Right atrium auricular region (tissue), 2 donors: ENCODE results near the gene FOXF1. TPM values are rescaled to one million over a fixed set of nuclear protein-coding genes. Genes with fewer than 3 reads are reported as not detected.

Experiments
- DNase-seq: peaks from one replicate; pipeline ENCODE4 v3.0.0-alpha.2; 2019; ENCODE audit warnings: low spot score
- H3K27ac ChIP-seq, 2 donors: fragments of 200-600 bp; sonication (generic); 1 replicate in 1 of 2; 2 replicates in 1 of 2; pipeline ENCODE4 v1.5.1; 2016 to 2019
- H3K27me3 ChIP-seq, 2 donors: fragments of 200-600 bp; sonication (generic); one replicate each; pipeline versions ENCODE4 v1.5.1 to v1.6.0; 2017 to 2019
- H3K36me3 ChIP-seq: fragments of 200-600 bp; sonication (generic); one replicate; pipeline ENCODE4 v1.5.1; 2016
- H3K4me1 ChIP-seq, 2 donors: fragments of 200-600 bp; sonication (generic); one replicate each; pipeline versions ENCODE4 v1.5.1 to v1.6.0; 2017 to 2019
- H3K4me3 ChIP-seq, 2 donors: fragments of 200-600 bp; sonication (generic); 1 replicate in 1 of 2; 2 replicates in 1 of 2; pipeline ENCODE4 v1.5.1; 2017 to 2019; ENCODE audit warnings: mild to moderate bottlenecking in 1 of 2, moderate library complexity in 1 of 2
- H3K9me3 ChIP-seq, 2 donors: fragments of 200-600 bp; sonication (generic); one replicate each; pipeline ENCODE4 v1.5.1; 2019
- CTCF ChIP-seq, 2 donors: fragments of 200-600 bp; sonication (generic); IDR thresholded peaks; one replicate each; pipeline ENCODE4 v1.5.1; 2019; ENCODE audit warnings: antibody characterized with exemption in 2 of 2
- total RNA-seq, 2 donors: library from RNA; depleted of rRNA; stranded (reverse); fragments of >200 nt; gene quantifications; one replicate each; pipeline ENCODE4 v1.1.0, GENCODE V29; 2016

FOXF1 gene
- total RNA-seq, 2 donors from 2014 or later, result 0.44 TPM; not detected in 1

GRCh38 chr16:86542756-86543750, 32.7 kb downstream of the FOXF1 start:
- Histone ChIP-seq H3K4me3 (no peak overlapping the region), H3K27me3 (no peaks in the 10 kb centered on the region), H3K9me3 (no peaks in the 10 kb centered on the region), H3K36me3 (peaks cover 58% of the 10 kb centered on the region), H3K27ac (no peak overlapping the region), H3K4me1 (no peaks in the 10 kb centered on the region)
- DNase-seq, result no peak
- no peak for TF ChIP-seq CTCF (IDR thresholded peaks at IDR 0.05)

- Histone ChIP-seq H3K4me1 (no peaks in the 10 kb centered on the region), H3K27me3 (no peaks in the 10 kb centered on the region), H3K27ac (no peak overlapping the region), H3K4me3 (no peak overlapping the region), H3K9me3 (no peaks in the 10 kb centered on the region), H3K36me3 (peaks cover 35% of the 10 kb centered on the region)
- no peak for DNase-seq
- TF ChIP-seq CTCF (IDR thresholded peaks at IDR 0.05), result no peak
Measured at GRCh38 chr16:86545481-86545880, 35.2 kb downstream of the FOXF1 start.

- TF ChIP-seq CTCF (IDR thresholded peaks at IDR 0.05), result no peak
- Histone ChIP-seq H3K9me3 (no peaks in the 10 kb centered on the region), H3K27me3 (no peaks in the 10 kb centered on the region), H3K4me3 (no peak overlapping the region), H3K4me1 (no peaks in the 10 kb centered on the region), H3K27ac (no peak overlapping the region), H3K36me3 (peaks cover 30% of the 10 kb centered on the region)
- DNase-seq, result no peak
Measured at GRCh38 chr16:86545954-86546637, 35.8 kb downstream of the FOXF1 start.

GRCh38 chr16:86546638-86547013, 36.3 kb downstream of the FOXF1 start:
- H3K4me3 ChIP-seq, result no peak overlapping the region
- H3K4me1 ChIP-seq, result no peaks in the 10 kb centered on the region
- no peaks in the 10 kb centered on the region for H3K9me3 ChIP-seq
- H3K36me3 ChIP-seq, result peaks cover 25% of the 10 kb centered on the region
- TF ChIP-seq CTCF (IDR thresholded peaks at IDR 0.05), result no peak
- H3K27ac ChIP-seq, result no peak overlapping the region
- H3K27me3 ChIP-seq, result no peaks in the 10 kb centered on the region
- DNase-seq, result no peak

GRCh38 chr16:86547286-86547685, 37.0 kb downstream of the FOXF1 start:
- H3K27ac ChIP-seq, result no peak overlapping the region
- no peaks in the 10 kb centered on the region for H3K9me3 ChIP-seq
- H3K4me1 ChIP-seq, result no peaks in the 10 kb centered on the region
- no peak overlapping the region for H3K4me3 ChIP-seq
- no peak for DNase-seq
- TF ChIP-seq CTCF (IDR thresholded peaks at IDR 0.05), result no peak
- H3K27me3 ChIP-seq, result no peaks in the 10 kb centered on the region
- H3K36me3 ChIP-seq, result peaks cover 18% of the 10 kb centered on the region
